Colonic mucosa (tissue), 4 donors: Measurements from ENCODE around the gene BNC1. TPM values are rescaled to one million over a fixed set of nuclear protein-coding genes. Genes with fewer than 3 reads are reported as not detected.

Experiments used
- DNase-seq: peaks from one replicate; pipeline ENCODE4 v3.0.0-alpha.2; 2020
- H3K27ac ChIP-seq: fragments of 200-600 bp; one replicate; pipeline ENCODE4 v1.8.0; 2021
- H3K27me3 ChIP-seq: fragments of 200-600 bp; one replicate; pipeline ENCODE4 v1.8.0; 2021
- H3K36me3 ChIP-seq: fragments of 200-600 bp; one replicate; pipeline ENCODE4 v1.8.0; 2021
- H3K4me1 ChIP-seq: fragments of 200-600 bp; one replicate; pipeline ENCODE4 v1.8.0; 2021; ENCODE audit warnings: mild to moderate bottlenecking
- H3K4me3 ChIP-seq: fragments of 200-600 bp; one replicate; pipeline ENCODE4 v1.8.0; 2021
- H3K9ac ChIP-seq, 2 donors: one replicate each; pipeline ENCODE4 v1.7.0; 2013; ENCODE audit warnings: control low read depth in 2 of 2, low read depth in 2 of 2, low read length in 2 of 2
- H3K9me3 ChIP-seq: fragments of 200-600 bp; one replicate; pipeline ENCODE4 v1.8.0; 2021
- intact Hi-C: fragments of 100-400 bp; cut with DNase I; formaldehyde crosslinking; loops from one replicate; pipeline ENCODE4 v1.14.1; 2022
- total RNA-seq, 2 donors: library from RNA; stranded (reverse); fragmentation: NEBNext Ultra II Directional in 1 of 2; extraction: Animal tissue kit (Norgen Biotek cat#: 25700) in 1 of 2; gene quantifications; one replicate each; pipeline ENCODE4 v1.2.1, GENCODE V29; 2021
- TF ChIP-seq, protein P1 (sequence below): fragments of 200-600 bp; IDR thresholded peaks from one replicate; pipeline ENCODE4 v1.8.0; 2022; ENCODE audit warnings: antibody characterized with exemption, mild to moderate bottlenecking
- donor health status: healthy.
- donor health status: DM: no; HTN: no; CAD: no.
- donor health status: DM: no; HTN: no; CAD: no.

Gene BNC1
- total RNA-seq, 2 donors from 2014 or later = not detected

DNA sequence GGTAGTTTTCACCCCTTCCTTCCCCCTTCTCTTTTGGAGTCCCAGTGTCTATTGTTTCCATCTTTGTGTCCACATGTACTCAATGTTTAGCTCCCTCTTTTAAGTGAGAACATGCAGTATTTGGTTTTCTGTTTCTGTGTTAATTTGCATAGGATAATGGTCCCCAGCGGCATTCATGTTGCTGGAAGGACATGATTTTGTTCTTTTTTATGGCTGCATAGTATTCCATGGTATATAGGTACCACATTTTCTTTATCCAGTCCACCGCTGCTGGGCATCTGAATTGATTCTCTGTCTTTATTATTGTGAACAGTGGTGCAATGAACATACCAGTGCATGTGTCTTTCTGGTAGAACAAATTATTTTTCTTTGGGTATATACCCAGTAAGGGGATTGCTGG lies 69.2 kb downstream of the BNC1 start:
- Histone ChIP-seq H3K27ac (no peak overlapping the region), H3K36me3 (no peaks in the 10 kb centered on the region), H3K4me1 (no peaks in the 10 kb centered on the region), H3K4me3 (no peak overlapping the region), H3K9ac (no peak overlapping the region), H3K9me3 (no peaks in the 10 kb centered on the region), H3K27me3 (no peaks in the 10 kb centered on the region)
- DNase-seq = no peak
- intact Hi-C loops = no loop called here
- TF ChIP-seq, protein P1, sequence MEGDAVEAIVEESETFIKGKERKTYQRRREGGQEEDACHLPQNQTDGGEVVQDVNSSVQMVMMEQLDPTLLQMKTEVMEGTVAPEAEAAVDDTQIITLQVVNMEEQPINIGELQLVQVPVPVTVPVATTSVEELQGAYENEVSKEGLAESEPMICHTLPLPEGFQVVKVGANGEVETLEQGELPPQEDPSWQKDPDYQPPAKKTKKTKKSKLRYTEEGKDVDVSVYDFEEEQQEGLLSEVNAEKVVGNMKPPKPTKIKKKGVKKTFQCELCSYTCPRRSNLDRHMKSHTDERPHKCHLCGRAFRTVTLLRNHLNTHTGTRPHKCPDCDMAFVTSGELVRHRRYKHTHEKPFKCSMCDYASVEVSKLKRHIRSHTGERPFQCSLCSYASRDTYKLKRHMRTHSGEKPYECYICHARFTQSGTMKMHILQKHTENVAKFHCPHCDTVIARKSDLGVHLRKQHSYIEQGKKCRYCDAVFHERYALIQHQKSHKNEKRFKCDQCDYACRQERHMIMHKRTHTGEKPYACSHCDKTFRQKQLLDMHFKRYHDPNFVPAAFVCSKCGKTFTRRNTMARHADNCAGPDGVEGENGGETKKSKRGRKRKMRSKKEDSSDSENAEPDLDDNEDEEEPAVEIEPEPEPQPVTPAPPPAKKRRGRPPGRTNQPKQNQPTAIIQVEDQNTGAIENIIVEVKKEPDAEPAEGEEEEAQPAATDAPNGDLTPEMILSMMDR = no peak

- no peaks in the 10 kb centered on the region for H3K9me3 ChIP-seq
- TF ChIP-seq, protein P1 = no peak
- no peak overlapping the region for H3K27ac ChIP-seq
- no peaks in the 10 kb centered on the region for H3K27me3 ChIP-seq
- H3K4me1 ChIP-seq = no peaks in the 10 kb centered on the region
- no peak overlapping the region for H3K4me3 ChIP-seq
- no peak overlapping the region for H3K9ac ChIP-seq
- intact Hi-C loops = no loop called here
- DNase-seq = no peak
- no peaks in the 10 kb centered on the region for H3K36me3 ChIP-seq
Measured at GRCh38 chr15:83210619-83211018, 73.8 kb downstream of the BNC1 start.

DNA sequence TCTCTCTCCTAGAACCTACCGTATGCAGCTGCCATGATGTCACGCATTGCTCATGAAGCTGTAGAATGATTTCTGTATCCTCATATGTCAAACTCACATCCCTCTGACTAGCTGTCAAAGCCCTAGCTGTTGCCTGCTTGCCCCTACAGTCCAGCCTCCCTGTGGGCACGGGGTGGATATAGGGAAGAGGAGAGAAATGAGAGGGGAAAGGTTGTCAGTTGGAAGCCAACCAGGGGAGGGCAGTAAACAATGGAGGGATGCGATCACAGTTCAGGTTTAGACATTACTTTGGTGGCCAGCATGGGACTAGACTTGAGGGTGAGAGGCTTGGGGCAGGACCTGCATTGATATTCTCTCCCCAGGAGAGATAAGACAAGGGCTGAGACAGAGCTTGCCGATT lies 75.1 kb downstream of the BNC1 start:
- no peak overlapping the region for H3K27ac ChIP-seq
- no peak overlapping the region for H3K9ac ChIP-seq
- H3K4me1 ChIP-seq = no peaks in the 10 kb centered on the region
- no peaks in the 10 kb centered on the region for H3K9me3 ChIP-seq
- no peaks in the 10 kb centered on the region for H3K36me3 ChIP-seq
- TF ChIP-seq, protein P1 = no peak
- intact Hi-C loops = loop anchor here (5.0 kb wide), 2 partner anchors 142 to 197 kb away; partner anchors contain the start of genes BTBD1 and C15orf40
- no peaks in the 10 kb centered on the region for H3K27me3 ChIP-seq
- no peak for DNase-seq
- no peak overlapping the region for H3K4me3 ChIP-seq

GRCh38 chr15:83208367-83208661 lies 76.2 kb downstream of the BNC1 start:
- TF ChIP-seq, protein P1 = no peak
- H3K36me3 ChIP-seq = no peaks in the 10 kb centered on the region
- no peak overlapping the region for H3K27ac ChIP-seq
- H3K4me1 ChIP-seq = no peaks in the 10 kb centered on the region
- intact Hi-C loops = loop anchor here (5.0 kb wide), 2 partner anchors 141 to 196 kb away; partner anchors contain the start of genes BTBD1 and C15orf40
- H3K9me3 ChIP-seq = no peaks in the 10 kb centered on the region
- H3K27me3 ChIP-seq = no peaks in the 10 kb centered on the region
- H3K9ac ChIP-seq = peak overlapping the region in 1 of 2 donors; percentile 40
- H3K4me3 ChIP-seq = peak overlapping the region; percentile 76
- no peak for DNase-seq

DNA sequence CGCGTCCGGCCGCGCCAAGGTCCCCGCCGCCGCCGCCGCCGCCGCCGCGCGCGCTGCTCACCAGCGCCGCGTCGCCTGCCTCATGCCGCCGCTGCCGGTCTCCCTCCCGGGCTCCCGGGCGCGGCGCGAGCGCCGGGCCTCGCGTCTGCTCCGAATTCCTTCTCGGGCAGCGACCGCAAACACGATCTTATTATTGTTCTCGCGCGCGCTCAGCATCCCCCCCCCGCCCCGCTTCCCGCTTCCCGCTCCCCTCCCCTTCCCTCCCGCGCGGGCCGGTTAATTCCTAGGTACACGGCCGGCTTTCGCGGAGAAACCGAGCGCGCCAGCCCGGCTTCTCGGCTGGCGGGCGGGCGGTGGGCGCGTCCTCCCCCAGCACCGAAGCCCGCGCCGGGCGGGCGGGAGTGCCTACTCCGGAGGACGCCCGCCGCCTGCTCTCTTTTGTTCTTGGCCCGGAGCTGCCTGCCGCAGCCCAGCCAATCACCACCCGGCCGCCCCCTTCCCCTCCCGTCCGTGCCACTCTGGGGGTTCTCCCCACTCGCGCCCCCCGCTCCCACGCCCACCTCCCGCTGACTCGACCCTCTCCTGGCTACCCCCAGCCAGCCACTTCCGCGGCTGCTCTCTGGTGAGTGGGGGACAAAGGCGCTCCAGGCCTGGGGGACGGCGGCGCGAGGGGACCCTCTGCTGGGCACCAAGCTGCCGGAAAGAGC lies 76.7 kb downstream of the BNC1 start, which contains the start of gene HDGFL3:
Gene HDGFL3, minus strand, starts transcription at position 164 of the 707 bp plus-strand sequence. CDS start 409 bp downstream, outside the sequence.
- peak within 1 kb of the TSS; percentile 76 for H3K4me3 ChIP-seq

More for the DNA sequence above, 76.7 kb downstream of the BNC1 start, which contains the start of gene HDGFL3:
- H3K9me3 ChIP-seq = no peaks in the 10 kb centered on the region
- H3K9ac ChIP-seq = peak within 1 kb of the TSS; percentile 53 to 57
- intact Hi-C loops = loop anchor here (5.0 kb wide), 2 partner anchors 141 to 196 kb away; partner anchors contain the start of genes BTBD1 and C15orf40
- H3K4me1 ChIP-seq = no peaks in the 10 kb centered on the region
- H3K27ac ChIP-seq = peak within 1 kb of the TSS; percentile 60
- H3K27me3 ChIP-seq = no peaks in the 10 kb centered on the region
- TF ChIP-seq, protein P1 = no peak
- no peaks in the 10 kb centered on the region for H3K36me3 ChIP-seq
- peak; percentile 37 for DNase-seq
